GM19193 (cell line): ENCODE measurements around the gene SOCS3.

Experiments
- POLR2A ChIP-seq: IDR thresholded peaks from 4 replicates; pipeline ENCODE4 v1.6.1; 2011; ENCODE audit not compliant: insufficient read depth, insufficient read length; ENCODE audit errors: extremely low read depth

SOCS3 gene, protein sequence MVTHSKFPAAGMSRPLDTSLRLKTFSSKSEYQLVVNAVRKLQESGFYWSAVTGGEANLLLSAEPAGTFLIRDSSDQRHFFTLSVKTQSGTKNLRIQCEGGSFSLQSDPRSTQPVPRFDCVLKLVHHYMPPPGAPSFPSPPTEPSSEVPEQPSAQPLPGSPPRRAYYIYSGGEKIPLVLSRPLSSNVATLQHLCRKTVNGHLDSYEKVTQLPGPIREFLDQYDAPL

GRCh38 chr17:78359997-78360370, at the start of gene SOCS3:
Gene SOCS3, minus strand, starts transcription at chr17:78360077. Its CDS starts 982 bp downstream, at chr17:78359095.
- peak; percentile 97 for TF ChIP-seq POLR2A

DNA sequence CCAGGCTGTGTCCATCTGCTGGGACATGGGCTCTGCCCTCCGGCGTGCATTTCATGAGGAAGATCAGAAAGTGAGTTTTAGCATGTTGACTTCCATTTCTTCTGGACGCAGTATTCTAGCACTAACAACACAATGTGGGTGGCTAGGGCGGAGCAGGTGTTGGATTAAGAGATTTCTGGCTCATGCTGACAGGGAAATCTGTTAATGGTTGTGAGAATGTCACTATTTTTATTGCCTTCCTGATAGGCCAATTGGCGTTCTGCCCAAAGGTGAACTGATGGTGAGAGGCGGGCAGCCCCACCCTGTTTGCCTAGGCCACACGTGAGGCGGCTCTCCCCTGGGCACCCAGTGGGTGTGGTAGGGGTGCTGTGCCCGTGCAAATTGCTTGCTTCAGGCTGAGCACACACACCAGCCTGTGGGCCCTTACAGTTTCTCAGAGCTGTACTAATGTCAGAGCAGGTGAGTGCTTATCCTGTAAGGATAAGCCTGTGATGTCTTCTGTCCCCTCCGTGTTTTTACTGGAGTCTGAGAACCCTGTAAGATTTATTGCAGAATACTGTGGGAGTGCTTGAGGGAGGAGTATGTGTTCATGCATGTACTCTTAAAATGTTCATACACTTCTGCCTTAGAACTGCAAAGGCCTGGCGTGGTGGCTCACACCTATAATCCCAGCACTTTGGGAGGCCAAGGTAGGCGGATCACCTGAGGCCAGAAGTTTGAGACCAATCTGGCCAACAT, 49.5 kb upstream of the SOCS3 start:
- no peak for TF ChIP-seq POLR2A

DNA sequence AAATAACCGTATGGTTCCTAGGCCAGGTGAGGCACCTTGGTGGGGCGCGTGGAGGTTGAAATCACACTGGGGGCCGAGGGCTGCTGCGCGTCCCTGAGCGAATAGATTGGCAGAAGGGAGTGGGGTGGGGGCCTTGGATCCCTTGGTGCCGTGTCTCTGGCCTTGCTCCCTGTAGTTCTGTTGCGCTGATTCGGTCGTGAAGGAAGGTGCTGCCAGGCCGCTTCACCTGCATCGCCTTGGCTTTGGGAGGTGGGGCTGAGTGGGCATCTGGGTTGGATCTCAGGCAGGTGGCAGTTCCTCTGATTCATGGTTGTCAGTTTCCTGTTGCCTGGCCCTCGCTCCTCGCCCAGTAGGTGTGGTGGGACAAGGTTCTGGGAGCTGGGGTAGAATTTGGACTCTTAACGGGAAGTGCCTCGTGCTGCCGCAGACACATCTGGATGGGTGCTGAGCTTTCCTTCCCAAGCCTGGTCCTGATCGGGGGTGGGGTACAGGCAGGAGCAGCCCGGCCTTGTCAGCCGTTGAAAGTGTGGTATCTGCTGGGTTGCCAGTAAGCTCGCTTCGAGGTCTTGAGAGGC, 48.7 kb upstream of the SOCS3 start:
- no peak for TF ChIP-seq POLR2A

DNA sequence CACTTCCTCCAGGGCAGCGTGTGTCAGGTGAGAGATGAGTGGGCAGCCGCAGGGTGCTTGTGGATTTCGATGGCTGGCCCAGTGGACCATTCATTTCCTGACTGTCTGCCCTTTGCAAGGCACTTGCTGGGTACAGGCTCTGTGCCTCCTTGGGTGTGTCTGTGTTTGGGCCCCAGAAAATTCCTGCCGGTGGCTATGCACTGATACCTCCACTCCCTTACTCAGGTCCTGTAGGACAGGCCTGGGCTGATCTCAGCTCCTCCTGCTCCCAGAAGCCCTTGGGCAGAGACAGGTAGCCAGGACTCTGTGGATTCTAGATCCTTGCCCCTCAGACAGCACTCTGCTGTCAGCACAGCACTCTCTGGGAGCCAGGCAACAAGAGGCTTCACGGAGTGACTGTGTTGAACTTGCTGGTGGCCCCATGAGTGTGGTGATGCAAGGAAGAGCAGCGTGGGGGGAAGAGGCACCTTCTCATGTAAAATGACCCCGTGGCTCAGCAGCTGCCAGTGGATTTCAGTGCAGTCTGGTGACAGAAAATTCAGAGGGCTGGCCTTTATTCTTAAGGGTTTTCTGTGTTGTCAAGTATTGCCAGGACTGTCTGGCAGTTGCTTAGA, 47.6 kb upstream of the SOCS3 start:
- TF ChIP-seq POLR2A: no peak

- peak; percentile 22 for TF ChIP-seq POLR2A
These were observed 47.0 kb upstream of the SOCS3 start for GRCh38 chr17:78406920-78407319.

DNA sequence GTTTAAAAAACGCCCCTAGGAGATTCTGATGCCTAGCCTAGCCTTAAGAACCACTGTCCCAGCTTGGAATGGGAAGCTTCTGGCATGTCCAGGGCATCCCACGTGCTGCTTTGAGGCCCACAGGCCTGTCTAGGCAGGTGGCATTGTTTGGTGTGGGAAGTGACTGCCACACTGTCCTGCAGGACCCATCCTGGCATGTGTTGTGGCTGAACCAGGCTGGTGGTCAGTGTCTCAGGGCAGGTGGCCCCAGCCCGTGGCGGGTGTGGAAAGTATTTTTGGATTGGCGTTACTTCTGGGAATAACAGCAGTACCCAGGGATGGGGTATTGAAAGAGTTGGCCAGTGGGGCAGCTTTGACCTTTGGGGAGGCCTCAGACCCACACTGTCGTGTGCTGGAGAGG, 46.5 kb upstream of the SOCS3 start:
- TF ChIP-seq POLR2A: no peak

DNA sequence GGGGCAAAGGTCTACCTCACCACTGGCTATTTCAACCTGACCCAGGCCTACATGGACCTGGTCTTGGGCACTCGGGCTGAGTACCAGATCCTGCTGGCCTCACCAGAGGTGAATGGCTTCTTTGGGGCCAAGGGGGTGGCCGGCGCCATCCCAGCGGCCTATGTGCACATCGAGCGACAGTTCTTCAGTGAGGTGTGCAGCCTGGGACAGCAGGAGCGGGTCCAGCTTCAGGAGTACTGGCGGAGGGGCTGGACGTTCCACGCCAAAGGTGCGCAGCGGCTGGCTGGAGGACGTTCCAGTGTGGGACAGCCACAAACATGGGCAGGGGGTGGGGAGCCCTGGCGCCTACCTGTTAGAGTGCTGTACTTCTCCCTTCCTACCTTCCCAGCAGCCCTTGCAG, 43.9 kb upstream of the SOCS3 start:
- TF ChIP-seq POLR2A: no peak

- no peak for TF ChIP-seq POLR2A
These were observed 42.0 kb upstream of the SOCS3 start for GRCh38 chr17:78401891-78402290.

GRCh38 chr17:78401246-78401645, 41.4 kb upstream of the SOCS3 start:
- TF ChIP-seq POLR2A: no peak

DNA sequence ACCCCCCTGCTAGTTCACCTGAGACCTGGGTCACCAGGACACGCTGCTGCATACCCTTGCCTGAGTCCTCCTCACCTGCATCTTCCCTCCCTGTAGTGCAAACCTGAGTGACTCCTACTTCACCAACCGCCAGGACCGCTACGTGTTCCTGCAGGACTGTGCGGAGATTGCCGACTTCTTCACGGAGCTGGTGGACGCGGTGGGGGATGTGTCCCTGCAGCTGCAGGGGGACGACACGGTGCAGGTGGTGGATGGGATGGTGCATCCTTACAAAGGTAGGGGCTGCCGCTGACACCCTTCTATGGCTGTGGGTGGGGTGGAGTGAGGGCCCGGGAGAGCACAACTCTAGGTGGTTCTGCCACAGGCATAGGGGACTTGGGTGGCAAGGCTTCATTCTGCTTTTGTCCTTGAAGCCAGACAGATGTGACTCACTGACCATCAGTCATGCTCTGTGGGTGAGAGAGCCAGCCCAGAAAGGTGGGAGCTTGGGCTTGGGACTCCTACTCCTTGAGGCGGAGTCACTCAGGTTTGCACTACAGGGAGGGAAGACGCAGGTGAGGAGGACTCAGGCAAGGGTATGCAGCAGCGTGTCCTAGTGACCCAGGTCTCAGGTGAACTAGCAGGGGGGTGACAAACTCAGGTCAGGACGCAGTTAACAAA, 40.8 kb upstream of the SOCS3 start:
- no peak for TF ChIP-seq POLR2A

- TF ChIP-seq POLR2A: no peak
These were observed 39.8 kb upstream of the SOCS3 start for GRCh38 chr17:78399693-78400144.

DNA sequence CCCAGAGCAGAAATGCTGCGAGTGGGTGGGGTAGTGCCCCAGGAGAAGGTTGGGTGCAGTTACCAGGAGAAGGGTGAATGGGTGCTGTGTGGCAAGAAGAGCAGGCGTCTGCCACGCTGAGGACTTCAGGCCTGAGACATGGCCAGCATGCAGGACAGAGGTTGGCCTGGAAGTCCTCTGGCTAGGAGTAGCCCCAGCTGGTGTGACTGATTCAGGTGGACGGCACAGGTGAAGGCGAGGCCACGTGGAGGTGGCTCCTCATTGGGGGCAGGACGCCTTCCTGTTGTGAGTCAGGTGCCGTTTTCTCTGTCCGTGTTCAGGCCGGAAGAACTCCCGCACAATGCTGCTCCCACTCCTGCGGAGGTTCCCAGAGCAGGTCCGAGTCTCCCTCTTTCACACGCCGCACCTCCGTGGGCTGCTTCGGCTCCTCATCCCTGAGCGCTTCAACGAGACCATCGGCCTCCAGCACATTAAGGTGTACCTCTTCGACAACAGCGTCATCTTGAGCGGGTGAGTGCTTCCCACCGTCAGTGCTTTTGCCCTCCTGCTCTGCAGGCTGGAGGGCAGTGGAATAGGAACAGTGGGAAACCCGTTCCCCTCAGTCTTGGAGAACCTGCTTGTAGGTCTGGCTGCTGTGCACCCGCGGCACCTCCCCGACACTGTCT, 39.3 kb upstream of the SOCS3 start:
- no peak for TF ChIP-seq POLR2A

DNA sequence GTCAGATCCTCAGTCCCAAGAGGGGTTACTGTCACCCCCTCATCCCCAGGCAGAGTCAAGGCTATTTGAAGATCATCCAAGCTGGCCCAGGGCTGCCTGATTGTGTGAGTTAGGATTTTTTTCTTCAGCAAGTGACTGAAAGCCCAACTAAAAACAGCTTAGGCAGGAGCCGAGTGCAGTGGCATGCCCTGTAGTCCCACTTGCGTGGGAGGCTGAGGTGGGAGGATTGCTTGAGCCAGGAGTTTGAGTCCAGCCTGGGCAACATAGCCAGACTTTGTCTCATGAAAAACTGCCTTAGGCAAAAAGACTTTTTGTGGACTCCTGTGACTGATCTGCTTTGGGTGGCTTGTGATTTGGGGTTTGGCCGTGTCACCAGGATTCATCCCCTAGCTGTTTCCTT, 38.5 kb upstream of the SOCS3 start:
- no peak for TF ChIP-seq POLR2A

DNA sequence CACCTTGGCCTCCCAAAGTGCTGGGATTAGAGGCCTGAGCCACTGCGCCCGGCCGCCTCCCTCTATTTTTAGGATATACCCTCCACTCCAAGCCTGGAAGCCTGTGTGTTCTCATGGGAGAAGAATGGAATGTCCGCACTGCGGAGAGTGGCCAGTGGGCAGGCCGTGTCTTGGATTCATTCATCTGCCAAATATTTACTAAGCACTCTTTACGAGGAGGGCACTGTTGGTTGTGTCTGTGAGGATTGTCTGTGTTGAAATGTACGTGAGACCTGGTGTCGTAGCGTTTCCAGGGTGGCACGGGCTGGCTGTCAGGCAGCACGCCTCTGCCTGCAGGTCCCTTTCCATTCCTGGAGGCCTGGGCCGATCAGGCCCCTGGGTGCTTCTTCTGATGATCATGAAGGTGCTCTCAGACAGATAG, 37.8 kb upstream of the SOCS3 start:
- no peak for TF ChIP-seq POLR2A
